ENCODE results near the gene EFCAB6. TPM values are rescaled to one million over a fixed set of nuclear protein-coding genes. Genes with fewer than 3 reads are reported as not detected.

EFCAB6 gene
- total and polyA plus RNA-seq, 8 donors = 0.29 to 10.5 (median 3.5) TPM

GRCh38 chr22:43731988-43732387 is 80.1 kb downstream of the EFCAB6 start:
- Histone ChIP-seq H3K36me3 (no peaks in the 10 kb centered on the region), H3K27me3 (no peaks in the 10 kb centered on the region)

GRCh38 chr22:43726964-43727543 is 85.1 kb downstream of the EFCAB6 start:
- no peak overlapping the region for H3K27ac ChIP-seq
- no peaks in the 10 kb centered on the region for H3K36me3 ChIP-seq
- no peak for TF ChIP-seq POLR2AphosphoS5 (IDR thresholded peaks at IDR 0.05)
- H3K4me3 ChIP-seq = no peak overlapping the region
- peaks cover 0 to 6% (median 3%) of the 10 kb centered on the region in 4 donors for H3K4me1 ChIP-seq
- intact Hi-C loops (cut with DNase I; ENCODE audit: low total_unique reads) = no loop called here
- 65 to 92% (median 87%) methylated on average over 1 of the region's 1 CpG for WGBS, 5 donors
- H3K9me3 ChIP-seq = no peaks in the 10 kb centered on the region
- no peaks in the 10 kb centered on the region for H3K27me3 ChIP-seq
- DNase-seq = no peak

More at GRCh38 chr22:43731988-43732387, 80.1 kb downstream of the EFCAB6 start:
- TF ChIP-seq POLR2A (IDR thresholded peaks at IDR 0.05) (no peak), POLR2AphosphoS5 (IDR thresholded peaks at IDR 0.05) (no peak), CTCF (IDR thresholded peaks at IDR 0.05) (no peak), EP300 (IDR thresholded peaks at IDR 0.05) (no peak)
- no peaks in the 10 kb centered on the region for H3K9me3 ChIP-seq
- intact Hi-C loops (cut with DNase I; ENCODE audit: low total_unique reads) = no loop called here
- H3K27ac ChIP-seq = no peak overlapping the region
- 76 to 88% (median 83%) methylated on average over 5 of the region's 5 CpGs for WGBS, 5 donors
- no peak overlapping the region for H3K4me3 ChIP-seq
- DNase-seq = no peak
- H3K4me1 ChIP-seq = no peaks in the 10 kb centered on the region

- no peak overlapping the region for H3K4me3 ChIP-seq
- H3K9me3 ChIP-seq = no peaks in the 10 kb centered on the region
- intact Hi-C loops (cut with DNase I; ENCODE audit: low total_unique reads) = no loop called here
- peaks cover 0 to 6% (median 3%) of the 10 kb centered on the region in 4 donors for H3K4me1 ChIP-seq
- TF ChIP-seq POLR2A (IDR thresholded peaks at IDR 0.05) (no peak), POLR2AphosphoS5 (IDR thresholded peaks at IDR 0.05) (no peak), CTCF (IDR thresholded peaks at IDR 0.05) (no peak), EP300 (IDR thresholded peaks at IDR 0.05) (no peak)
- no peaks in the 10 kb centered on the region for H3K36me3 ChIP-seq
- H3K27ac ChIP-seq = no peak overlapping the region
- peak in 1 of 2 donors; percentile 51 for DNase-seq
- H3K27me3 ChIP-seq = no peaks in the 10 kb centered on the region
Observed at GRCh38 chr22:43726322-43726721, 85.8 kb downstream of the EFCAB6 start.

- 59 to 86% (median 76%) methylated on average over 3 of the region's 3 CpGs for WGBS, 5 donors
- DNase-seq = no peak
- intact Hi-C loops (cut with DNase I; ENCODE audit: low total_unique reads) = no loop called here
- H3K27ac ChIP-seq = no peak overlapping the region
- H3K4me3 ChIP-seq = no peak overlapping the region
- TF ChIP-seq CTCF (IDR thresholded peaks at IDR 0.05) = no peak
- no peak for TF ChIP-seq POLR2A (IDR thresholded peaks at IDR 0.05)
- TF ChIP-seq POLR2AphosphoS5 (IDR thresholded peaks at IDR 0.05) = no peak
- TF ChIP-seq EP300 (IDR thresholded peaks at IDR 0.05) = no peak
- H3K27me3 ChIP-seq = no peaks in the 10 kb centered on the region
- H3K36me3 ChIP-seq = peaks cover 0 to 5% (median 2%) of the 10 kb centered on the region in 4 donors
- H3K9me3 ChIP-seq = no peaks in the 10 kb centered on the region
- H3K4me1 ChIP-seq = peaks cover 0 to 6% (median 3%) of the 10 kb centered on the region in 4 donors
Observed at GRCh38 chr22:43723816-43724215, 88.3 kb downstream of the EFCAB6 start.

GRCh38 chr22:43722444-43722843 is 89.7 kb downstream of the EFCAB6 start:
- H3K4me1 ChIP-seq = peaks cover 0 to 6% (median 3%) of the 10 kb centered on the region in 4 donors
- TF ChIP-seq POLR2A (IDR thresholded peaks at IDR 0.05) = no peak
- no peak for TF ChIP-seq CTCF (IDR thresholded peaks at IDR 0.05)
- TF ChIP-seq POLR2AphosphoS5 (IDR thresholded peaks at IDR 0.05) = no peak
- TF ChIP-seq EP300 (IDR thresholded peaks at IDR 0.05) = no peak
- no peaks in the 10 kb centered on the region for H3K27me3 ChIP-seq
- no peak for DNase-seq
- intact Hi-C loops (cut with DNase I; ENCODE audit: low total_unique reads) = no loop called here
- H3K36me3 ChIP-seq = peaks cover 0 to 7% (median 2%) of the 10 kb centered on the region in 4 donors
- no peak overlapping the region for H3K27ac ChIP-seq
- H3K9me3 ChIP-seq = no peaks in the 10 kb centered on the region
- WGBS, 5 donors = 94 to 97% (median 96%) methylated on average over 5 of the region's 5 CpGs
- no peak overlapping the region for H3K4me3 ChIP-seq
